Measurements from ENCODE around the gene HNRNPUL2.

DNA sequence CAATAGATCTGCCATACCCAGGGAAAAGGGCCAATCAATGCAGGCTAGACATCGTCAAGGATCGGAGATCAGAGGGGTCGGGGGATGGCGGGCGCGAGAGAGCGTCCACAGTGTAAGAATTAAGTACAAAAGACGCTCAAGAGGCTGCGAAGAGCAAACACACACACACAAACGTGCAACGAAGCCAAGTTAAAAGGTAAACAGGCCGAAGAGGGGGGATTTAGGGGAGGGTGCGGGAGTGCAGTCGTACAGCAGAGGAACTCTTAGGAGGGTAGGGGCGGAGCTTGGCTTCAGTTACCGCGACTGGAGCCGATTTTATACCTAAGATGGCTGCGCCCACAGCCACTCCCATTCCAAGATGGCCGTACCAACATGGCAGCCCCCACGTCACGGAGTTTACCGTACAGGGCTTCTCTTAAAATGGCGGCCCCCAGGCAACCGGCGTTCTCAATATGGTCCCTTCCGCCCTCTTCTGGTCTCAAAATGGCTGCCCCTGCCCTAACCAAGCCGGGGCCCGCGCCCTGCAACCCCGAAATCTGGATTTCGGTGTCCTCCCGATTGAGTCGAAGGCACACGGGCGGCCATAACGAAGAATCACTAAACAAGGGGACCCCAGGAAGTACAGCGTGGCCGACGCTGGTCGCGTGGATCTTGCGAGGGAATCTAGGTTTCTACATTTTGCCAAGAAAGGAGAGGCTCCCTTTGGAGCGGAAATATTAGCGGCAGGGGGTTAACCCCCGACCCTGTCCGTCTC lies 17.8 kb downstream of the HNRNPUL2 start:
- TF ChIP-seq, protein P1, sequence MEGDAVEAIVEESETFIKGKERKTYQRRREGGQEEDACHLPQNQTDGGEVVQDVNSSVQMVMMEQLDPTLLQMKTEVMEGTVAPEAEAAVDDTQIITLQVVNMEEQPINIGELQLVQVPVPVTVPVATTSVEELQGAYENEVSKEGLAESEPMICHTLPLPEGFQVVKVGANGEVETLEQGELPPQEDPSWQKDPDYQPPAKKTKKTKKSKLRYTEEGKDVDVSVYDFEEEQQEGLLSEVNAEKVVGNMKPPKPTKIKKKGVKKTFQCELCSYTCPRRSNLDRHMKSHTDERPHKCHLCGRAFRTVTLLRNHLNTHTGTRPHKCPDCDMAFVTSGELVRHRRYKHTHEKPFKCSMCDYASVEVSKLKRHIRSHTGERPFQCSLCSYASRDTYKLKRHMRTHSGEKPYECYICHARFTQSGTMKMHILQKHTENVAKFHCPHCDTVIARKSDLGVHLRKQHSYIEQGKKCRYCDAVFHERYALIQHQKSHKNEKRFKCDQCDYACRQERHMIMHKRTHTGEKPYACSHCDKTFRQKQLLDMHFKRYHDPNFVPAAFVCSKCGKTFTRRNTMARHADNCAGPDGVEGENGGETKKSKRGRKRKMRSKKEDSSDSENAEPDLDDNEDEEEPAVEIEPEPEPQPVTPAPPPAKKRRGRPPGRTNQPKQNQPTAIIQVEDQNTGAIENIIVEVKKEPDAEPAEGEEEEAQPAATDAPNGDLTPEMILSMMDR (IDR thresholded peaks at IDR 0.05): no peak
- TF ChIP-seq EZH2 (IDR thresholded peaks at IDR 0.05; ENCODE audit: borderline replicate concordance, insufficient read depth, low read depth, low read length, poor library complexity, severe bottlenecking): no peak

Data from B cell (primary cell).